H1 (cell line): Measurements from ENCODE around the gene FASTK.

ENCODE experiments used
- CHD7 ChIP-seq: fragments of 300-600 bp; sonication (generic); IDR thresholded peaks from 2 replicates; pipeline ENCODE4 v1.7.1; 2012; ENCODE audit warnings: low read length, moderate library complexity, mild to moderate bottlenecking, inconsistent platforms; ENCODE audit not compliant: insufficient replicate concordance
- CTCF ChIP-seq, 3 experiments: IDR thresholded peaks; 1 replicate in 2 of 3; 2 replicates in 1 of 3; pipeline versions ENCODE4 v1.5.1 to v1.6.1; 2011; ENCODE audit warnings: low read length in 3 of 3, mild to moderate bottlenecking in 3 of 3, inconsistent platforms in 2 of 3, low read depth in 1 of 3, moderate library complexity in 1 of 3; ENCODE audit not compliant: insufficient read depth in 1 of 3; ENCODE audit errors: control extremely low read depth in 1 of 3
- JUND ChIP-seq: IDR thresholded peaks from 2 replicates; pipeline ENCODE4 v1.6.1; 2011; ENCODE audit warnings: mild to moderate bottlenecking, improper control_type of control experiment, low read length
- MAFK ChIP-seq: IDR thresholded peaks from 2 replicates; pipeline ENCODE4 v1.6.1; 2012; ENCODE audit warnings: low read depth, mild to moderate bottlenecking, improper control_type of control experiment, low read length
- POLR2A ChIP-seq, 2 experiments: IDR thresholded peaks; 1 replicate in 1 of 2; 2 replicates in 1 of 2; pipeline ENCODE4 v1.6.1; 2011; ENCODE audit warnings: low read depth in 2 of 2, low read length in 2 of 2, mild to moderate bottlenecking in 2 of 2; ENCODE audit errors: control extremely low read depth in 1 of 2
- POU5F1 ChIP-seq: IDR thresholded peaks from 2 replicates; pipeline ENCODE4 v1.6.1; 2011; ENCODE audit warnings: low read depth, mild to moderate bottlenecking, low read length, moderate library complexity
- RBBP5 ChIP-seq: IDR thresholded peaks from 2 replicates; pipeline ENCODE4 v1.7.1; 2012; ENCODE audit warnings: low read depth, mild to moderate bottlenecking, inconsistent platforms, low read length, moderate library complexity, borderline replicate concordance
- SP1 ChIP-seq: IDR thresholded peaks from 2 replicates; pipeline ENCODE4 v1.6.1; 2011; ENCODE audit warnings: low read depth, low read length
- SUZ12 ChIP-seq: fragments of 200-600 bp; sonication (generic); IDR thresholded peaks from 2 replicates; pipeline ENCODE4 v1.6.1; 2012; ENCODE audit warnings: mild to moderate bottlenecking, inconsistent platforms, low read length, moderate library complexity, mixed read lengths
- TAF1 ChIP-seq: IDR thresholded peaks from 2 replicates; pipeline ENCODE4 v1.6.1; 2011; ENCODE audit warnings: mild to moderate bottlenecking, low read depth, low read length
- USF2 ChIP-seq: IDR thresholded peaks from 2 replicates; pipeline ENCODE4 v1.6.1; 2011; ENCODE audit warnings: low read length, improper control_type of control experiment

GRCh38 chr7:151129960-151130591, 49.5 kb upstream of the FASTK start:
- no peak for TF ChIP-seq MAFK
- no peak for TF ChIP-seq POLR2A (IDR thresholded peaks at IDR 0.05; ENCODE audit: control extremely low read depth in 1 of 2, low read depth in 2 of 2, low read length in 2 of 2)
- TF ChIP-seq CTCF (IDR thresholded peaks at IDR 0.05; ENCODE audit: control extremely low read depth in 1 of 3, insufficient read depth in 1 of 3, low read depth in 1 of 3, low read length in 3 of 3) = no peak
- TF ChIP-seq CHD7 = no peak
- TF ChIP-seq SP1 = no peak
- TF ChIP-seq JUND = no peak
- no peak for TF ChIP-seq TAF1
- TF ChIP-seq USF2 = no peak
- TF ChIP-seq POU5F1 = no peak
- no peak for TF ChIP-seq RBBP5
- TF ChIP-seq SUZ12 = no peak
